ENCODE data around the gene SAMD5. TPM values are rescaled to one million over a fixed set of nuclear protein-coding genes. Genes with fewer than 3 reads are reported as not detected.

Gene SAMD5
- total and polyA plus RNA-seq, 9 of the 15 experiments (the other 6 are each of a cell fraction or from before 2014, with no cell fraction given), result 0.15 to 0.91 (median 0.55) TPM

DNA sequence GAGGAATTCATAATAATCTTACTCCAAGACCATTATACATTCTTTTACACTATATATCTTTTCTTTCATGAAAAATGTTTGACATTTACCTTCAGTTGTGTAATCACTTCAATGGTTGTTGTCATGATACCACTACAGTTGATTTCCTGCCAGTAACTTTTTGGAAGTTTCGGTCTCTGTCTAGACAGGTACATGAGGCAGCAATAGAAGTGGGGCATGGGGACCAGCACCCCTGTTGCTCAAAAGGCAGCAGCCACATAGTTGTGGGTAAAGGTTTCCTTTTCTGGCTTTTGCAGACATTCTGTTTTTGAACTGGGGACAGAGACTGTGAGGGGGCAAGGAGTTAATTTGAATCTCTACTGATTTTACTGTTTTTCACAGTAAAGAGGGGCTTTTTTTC is 14.1 kb downstream of the SAMD5 start:
- H3K4me2 ChIP-seq (ENCODE audit: insufficient read depth, low read length), result no peak overlapping the region
- CTCF ChIA-PET (ENCODE audit: low intra/inter-chr PET ratio), result no interaction called here
- H3K36me3 ChIP-seq (ENCODE audit: control insufficient read depth, insufficient read depth, low read length), result no peaks in the 10 kb centered on the region
- H3K9ac ChIP-seq (ENCODE audit: insufficient read depth in 1 of 2, low read depth in 2 of 2, low read length in 2 of 2), result no peak overlapping the region
- ATAC-seq, result no peak
- H2AFZ ChIP-seq (ENCODE audit: low read depth, low read length), result no peak overlapping the region
- H4K20me1 ChIP-seq (replicated peaks; ENCODE audit: control insufficient read depth, insufficient read depth, low read length), result no peaks in the 10 kb centered on the region
- whole genome bisulfite sequencing (ENCODE audit: insufficient coverage, low coverage, missing lambda C conversion rate), result 10% methylated on average over 1 of the region's 1 CpG
- POLR2A ChIA-PET, result interaction anchor here (0.6 kb wide), 1 partner anchor 8 kb away, joined by 3 read pairs; no protein-coding TSS in a partner anchor
- peaks cover 0 to 14% of the 10 kb centered on the region in 2 experiments; a peak in 4 of 5 replicates for H3K27me3 ChIP-seq (ENCODE audit: control insufficient read depth in 2 of 2, insufficient read depth in 2 of 2, low read length in 2 of 2)
- no peak for FAIRE-seq
- no peak for TF ChIP-seq ZBTB43 (CRISPR knock-in tag; IDR thresholded peaks at IDR 0.05)
- no peaks in the 10 kb centered on the region for H3K4me1 ChIP-seq (replicated peaks in 1 of 2; ENCODE audit: control insufficient read depth in 2 of 2, insufficient read depth in 2 of 2, low read length in 2 of 2)
- in situ Hi-C loops (cut with MboI) (no loop called here), intact Hi-C loops (cut with micrococcal nuclease) (no loop called here)
- no peak for DNase-seq (ENCODE audit: extremely low read depth in 1 of 4, low spot score in 3 of 4)
- H3K27ac ChIP-seq (ENCODE audit: extremely low read depth, low read depth, low read length), result no peak overlapping the region
- H3K79me2 ChIP-seq (ENCODE audit: control insufficient read depth, insufficient read depth, low read length), result no peaks in the 10 kb centered on the region
- no TSS peak for BruUV-seq (replicated peaks)
- H3K9me1 ChIP-seq (ENCODE audit: control insufficient read depth, insufficient read depth, low read length), result no peaks in the 10 kb centered on the region
- no peak overlapping the region for H3K4me3 ChIP-seq
- no peaks in the 10 kb centered on the region for H3K9me3 ChIP-seq (replicated peaks; ENCODE audit: control insufficient read depth, insufficient read depth, low read depth, low read length)

- ChIA-PET POLR2A (interaction anchor here (0.6 to 1.1 kb wide), 2 partner anchors 9 kb away, joined by 3 to 4 read pairs; no protein-coding TSS in a partner anchor), CTCF (ENCODE audit: low intra/inter-chr PET ratio) (no interaction called here)
- FAIRE-seq (no peak), DNase-seq (ENCODE audit: extremely low read depth in 1 of 4, low spot score in 3 of 4) (no peak), ATAC-seq (no peak)
- H3K9ac ChIP-seq (ENCODE audit: insufficient read depth in 1 of 2, low read depth in 2 of 2, low read length in 2 of 2), result no peak overlapping the region
- intact Hi-C loops (cut with micrococcal nuclease), result no loop called here
- H4K20me1 ChIP-seq (replicated peaks; ENCODE audit: control insufficient read depth, insufficient read depth, low read length), result no peaks in the 10 kb centered on the region
- no peaks in the 10 kb centered on the region for H3K4me1 ChIP-seq (replicated peaks in 1 of 2; ENCODE audit: control insufficient read depth in 2 of 2, insufficient read depth in 2 of 2, low read length in 2 of 2)
- peaks cover 5 to 14% of the 10 kb centered on the region in 2 experiments for H3K27me3 ChIP-seq (ENCODE audit: control insufficient read depth in 2 of 2, insufficient read depth in 2 of 2, low read length in 2 of 2)
- TF ChIP-seq BRD4 (IDR thresholded peaks at IDR 0.05) (no peak), CREM (IDR thresholded peaks at IDR 0.05; ENCODE audit: low read depth) (no peak), E2F6 (IDR thresholded peaks at IDR 0.05; ENCODE audit: borderline replicate concordance in 1 of 2, extremely low read depth in 1 of 2, insufficient read depth in 1 of 2, insufficient read length in 1 of 2, low read depth in 1 of 2, low read length in 1 of 2, poor library complexity in 1 of 2, severe bottlenecking in 1 of 2) (no peak), KLF13 (tag; IDR thresholded peaks at IDR 0.05; ENCODE audit: borderline replicate concordance, low read depth) (no peak), BCL6 (CRISPR knock-in tag; IDR thresholded peaks at IDR 0.05) (no peak), BACH1 (tag; IDR thresholded peaks at IDR 0.05) (no peak)
- no TSS peak for BruUV-seq (replicated peaks)
- no peak overlapping the region for H3K27ac ChIP-seq (ENCODE audit: extremely low read depth, low read depth, low read length)
- no peaks in the 10 kb centered on the region for H3K36me3 ChIP-seq (ENCODE audit: control insufficient read depth, insufficient read depth, low read length)
- H3K79me2 ChIP-seq (ENCODE audit: control insufficient read depth, insufficient read depth, low read length), result no peaks in the 10 kb centered on the region
- no peak overlapping the region for H3K4me3 ChIP-seq
- in situ Hi-C loops (cut with MboI), result no loop called here
- H3K9me1 ChIP-seq (ENCODE audit: control insufficient read depth, insufficient read depth, low read length), result no peaks in the 10 kb centered on the region
- WGBS (ENCODE audit: insufficient coverage, low coverage, missing lambda C conversion rate), result 6% methylated on average over 5 of the region's 5 CpGs
- no peaks in the 10 kb centered on the region for H3K9me3 ChIP-seq (replicated peaks; ENCODE audit: control insufficient read depth, insufficient read depth, low read depth, low read length)
- no peak overlapping the region for H2AFZ ChIP-seq (ENCODE audit: low read depth, low read length)
- H3K4me2 ChIP-seq (ENCODE audit: insufficient read depth, low read length), result no peak overlapping the region
These were observed 17.2 kb downstream of the SAMD5 start for GRCh38 chr6:147525519-147526209.

Measured in K562 (cell line).